SU-DHL-6 (cell line): ENCODE data around the gene AFG1L.

ENCODE experiments used
- EZH2phosphoT487 ChIP-seq: fragments of 200-600 bp; sonication (generic), shearing (Covaris generic); conservative IDR thresholded peaks from 2 replicates; pipeline ENCODE4 v1.6.1; 2018; ENCODE audit warnings: mild to moderate bottlenecking, antibody characterized with exemption, low read length, moderate library complexity, mixed read lengths
- TF ChIP-seq, protein P1 (sequence below): fragments of 200-600 bp; sonication (generic); IDR thresholded peaks from one replicate; pipeline ENCODE4 v1.5.1; 2017; ENCODE audit warnings: antibody characterized with exemption, mild to moderate bottlenecking, low read length, moderate library complexity; ENCODE audit not compliant: insufficient read depth, poor library complexity, severe bottlenecking

DNA sequence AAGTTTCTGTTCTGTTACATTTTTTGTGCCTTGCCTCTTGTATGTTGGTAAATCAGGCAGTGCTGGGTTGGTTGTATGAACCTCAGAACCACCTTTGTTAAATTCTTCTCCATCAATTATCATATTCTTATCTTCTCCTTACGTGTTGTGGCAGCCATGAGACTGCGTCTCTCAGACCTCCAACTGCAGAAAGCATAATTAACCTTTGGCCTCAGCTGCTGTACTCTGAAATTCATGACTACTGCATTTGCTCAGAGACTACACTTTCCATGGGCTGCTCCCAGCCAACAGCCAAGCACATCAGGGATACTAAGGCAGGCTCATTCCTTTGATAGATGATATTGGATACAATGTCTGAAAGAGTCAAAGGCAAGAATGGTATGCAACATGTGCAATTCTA, 18.9 kb upstream of the AFG1L start:
- TF ChIP-seq, protein P1, sequence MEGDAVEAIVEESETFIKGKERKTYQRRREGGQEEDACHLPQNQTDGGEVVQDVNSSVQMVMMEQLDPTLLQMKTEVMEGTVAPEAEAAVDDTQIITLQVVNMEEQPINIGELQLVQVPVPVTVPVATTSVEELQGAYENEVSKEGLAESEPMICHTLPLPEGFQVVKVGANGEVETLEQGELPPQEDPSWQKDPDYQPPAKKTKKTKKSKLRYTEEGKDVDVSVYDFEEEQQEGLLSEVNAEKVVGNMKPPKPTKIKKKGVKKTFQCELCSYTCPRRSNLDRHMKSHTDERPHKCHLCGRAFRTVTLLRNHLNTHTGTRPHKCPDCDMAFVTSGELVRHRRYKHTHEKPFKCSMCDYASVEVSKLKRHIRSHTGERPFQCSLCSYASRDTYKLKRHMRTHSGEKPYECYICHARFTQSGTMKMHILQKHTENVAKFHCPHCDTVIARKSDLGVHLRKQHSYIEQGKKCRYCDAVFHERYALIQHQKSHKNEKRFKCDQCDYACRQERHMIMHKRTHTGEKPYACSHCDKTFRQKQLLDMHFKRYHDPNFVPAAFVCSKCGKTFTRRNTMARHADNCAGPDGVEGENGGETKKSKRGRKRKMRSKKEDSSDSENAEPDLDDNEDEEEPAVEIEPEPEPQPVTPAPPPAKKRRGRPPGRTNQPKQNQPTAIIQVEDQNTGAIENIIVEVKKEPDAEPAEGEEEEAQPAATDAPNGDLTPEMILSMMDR: no peak
- TF ChIP-seq EZH2phosphoT487: no peak
